ENCODE measurements around the gene C11orf97.
"Not testable (repeated sequence)": the region's sequence is repeated elsewhere in the genome, so short reads cannot be mapped to it uniquely, and the experiment has no call there.

The C11orf97 gene

GRCh38 chr11:94511932-94512781, at the start of gene C11orf97:
C11orf97 (plus strand) TSS chr11:94512461; CDS start chr11:94512529, 68 bp downstream.
- DNase-seq (ENCODE audit: low read depth), result peak; percentile 29

GRCh38 chr11:94469416-94469815, 42.8 kb upstream of the C11orf97 start:
- no peak for DNase-seq (ENCODE audit: low read depth)

- DNase-seq (ENCODE audit: low read depth), result no peak
Measured at GRCh38 chr11:94472916-94473799, 39.1 kb upstream of the C11orf97 start.

GRCh38 chr11:94477624-94478023, 34.6 kb upstream of the C11orf97 start:
- DNase-seq (ENCODE audit: low read depth), result no peak

GRCh38 chr11:94481342-94481741, 30.9 kb upstream of the C11orf97 start:
- DNase-seq (ENCODE audit: low read depth), result no peak

GRCh38 chr11:94486068-94486467, 26.2 kb upstream of the C11orf97 start:
- no peak for DNase-seq (ENCODE audit: low read depth)

GRCh38 chr11:94493281-94494125, 18.8 kb upstream of the C11orf97 start, which contains the start of the genes ANKRD49 and MRE11:
ANKRD49 (plus strand) TSS chr11:94493984; CDS start chr11:94496694, 2,710 bp downstream.
MRE11 (minus strand) TSS chr11:94493844; CDS start chr11:94492801, 1,043 bp downstream.
- DNase-seq (ENCODE audit: low read depth), result peak; percentile 98

GRCh38 chr11:94494126-94494680, 18.1 kb upstream of the C11orf97 start:
- no peak for DNase-seq (ENCODE audit: low read depth)

- no peak for DNase-seq (ENCODE audit: low read depth)
Measured at GRCh38 chr11:94500181-94500580, 12.1 kb upstream of the C11orf97 start.

- no peak for DNase-seq (ENCODE audit: low read depth)
Measured at GRCh38 chr11:94501522-94501921, 10.7 kb upstream of the C11orf97 start.

GRCh38 chr11:94504689-94505293, 7.5 kb upstream of the C11orf97 start:
- DNase-seq (ENCODE audit: low read depth), result peak; percentile 36

- DNase-seq (ENCODE audit: low read depth), result not testable (repeated sequence)
Measured at GRCh38 chr11:94506513-94506912, 5.7 kb upstream of the C11orf97 start.

GRCh38 chr11:94507485-94507884, 4.8 kb upstream of the C11orf97 start:
- DNase-seq (ENCODE audit: low read depth), result peak; percentile 5

GRCh38 chr11:94513091-94513490, 830 bp downstream of the C11orf97 start:
- DNase-seq (ENCODE audit: low read depth), result no peak

- DNase-seq (ENCODE audit: low read depth), result no peak
Measured at GRCh38 chr11:94515398-94515797, 3.1 kb downstream of the C11orf97 start.

GRCh38 chr11:94516725-94517124, 4.5 kb downstream of the C11orf97 start:
- DNase-seq (ENCODE audit: low read depth), result no peak

- no peak for DNase-seq (ENCODE audit: low read depth)
Measured at GRCh38 chr11:94518300-94518699, 6.0 kb downstream of the C11orf97 start.

- DNase-seq (ENCODE audit: low read depth), result peak; percentile 14
Measured at GRCh38 chr11:94519478-94520084, 7.3 kb downstream of the C11orf97 start.

- no peak for DNase-seq (ENCODE audit: low read depth)
Measured at GRCh38 chr11:94521684-94522083, 9.4 kb downstream of the C11orf97 start.

- no peak for DNase-seq (ENCODE audit: low read depth)
Measured at GRCh38 chr11:94524341-94524740, 12.1 kb downstream of the C11orf97 start.
